GF-D8 (cell line): ENCODE data around the gene INTS6L.
"Not testable (repeated sequence)": the region's sequence is repeated elsewhere in the genome, so short reads cannot be mapped to it uniquely, and the experiment has no call there.

Source experiments
- DNase-seq: peaks from one replicate; lab custom pipeline; 2025; lab: John Stamatoyannopoulos, UW

Gene INTS6L

GRCh38 chrX:135528254-135528653 is 7.8 kb downstream of the INTS6L start:
- no peak for DNase-seq

DNA sequence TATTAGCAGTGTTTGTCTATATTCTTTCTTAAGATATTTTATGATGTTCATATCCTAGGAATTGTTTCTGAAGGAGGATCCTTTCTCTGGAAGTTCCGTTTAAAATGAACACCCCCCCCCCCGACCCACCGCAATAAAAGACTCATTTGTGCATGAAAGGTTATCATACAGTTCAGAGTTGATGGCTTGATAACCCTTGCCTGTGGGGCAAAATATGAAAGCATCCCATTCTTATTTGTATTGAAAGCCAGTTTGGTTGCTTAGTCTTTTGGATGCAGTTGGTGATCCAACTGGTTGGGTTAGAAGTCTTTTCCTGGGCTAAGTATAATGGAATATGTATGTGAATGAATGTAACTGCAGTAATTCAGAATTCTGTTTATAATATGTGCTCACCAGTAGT is 8.3 kb downstream of the INTS6L start:
- no peak for DNase-seq

DNA sequence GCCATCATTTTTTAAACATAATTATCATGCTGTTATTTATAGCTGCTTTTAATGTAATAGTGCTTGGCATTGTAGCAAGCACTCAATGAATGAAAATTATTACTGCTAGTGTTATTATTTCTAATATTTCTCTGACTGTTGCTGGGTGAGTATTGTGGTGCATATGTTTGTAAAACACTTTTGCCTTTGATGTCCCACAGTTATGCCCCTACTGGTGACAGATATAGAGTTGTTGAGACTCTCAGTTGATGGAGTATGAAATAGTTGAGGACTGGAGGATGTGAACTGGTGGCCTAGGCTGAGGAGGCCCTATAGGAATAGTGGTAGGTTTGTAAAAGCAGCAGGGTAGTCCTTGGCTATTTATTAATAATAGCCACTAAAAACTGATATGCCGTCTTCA is 9.6 kb downstream of the INTS6L start:
- DNase-seq: no peak

GRCh38 chrX:135531813-135532212 is 11.4 kb downstream of the INTS6L start:
- no peak for DNase-seq

- no peak for DNase-seq
Observed at GRCh38 chrX:135535077-135535940, 14.8 kb downstream of the INTS6L start.

DNA sequence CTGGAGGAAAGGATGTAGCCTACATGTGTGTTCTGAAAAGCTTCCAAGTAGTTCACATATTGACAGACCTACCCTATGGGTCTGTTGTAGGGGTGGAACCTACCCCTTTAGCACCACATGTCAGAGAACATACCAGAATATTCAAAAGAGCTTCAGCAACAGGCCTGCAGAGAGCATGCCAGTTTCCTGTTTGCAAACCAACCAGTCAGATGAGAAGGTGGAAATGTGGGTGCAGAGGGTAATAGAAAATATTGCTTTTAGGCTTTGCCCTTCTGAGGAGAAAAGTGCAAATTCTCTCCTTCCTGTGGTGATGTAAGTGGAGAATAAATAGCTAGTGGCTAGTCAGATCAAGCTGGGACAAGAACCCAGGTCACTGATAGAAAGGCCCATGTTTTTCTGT is 16.4 kb downstream of the INTS6L start:
- no peak for DNase-seq

GRCh38 chrX:135541351-135541750 is 20.9 kb downstream of the INTS6L start:
- no peak for DNase-seq

GRCh38 chrX:135543172-135543571 is 22.7 kb downstream of the INTS6L start:
- no peak for DNase-seq

DNA sequence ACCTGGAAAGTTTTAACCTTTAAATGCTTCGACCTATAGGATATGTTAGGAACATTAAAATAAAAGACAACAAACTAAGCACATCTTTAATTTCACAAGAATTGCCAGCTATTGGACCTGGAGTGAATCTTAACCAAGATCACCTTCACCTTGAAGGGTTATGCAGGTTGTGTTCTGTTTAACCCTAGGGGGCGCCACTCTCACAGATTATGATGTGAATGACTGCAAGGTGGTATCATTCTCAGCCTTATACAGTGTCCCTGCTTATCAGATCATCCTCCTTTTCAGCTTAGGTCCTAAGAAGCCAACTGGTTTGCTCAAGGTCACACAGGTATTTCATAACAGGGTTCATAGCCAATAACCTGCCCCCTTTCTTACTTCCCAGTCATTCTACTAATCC is 23.5 kb downstream of the INTS6L start:
- DNase-seq: no peak

- DNase-seq: no peak
Observed at GRCh38 chrX:135544338-135544948, 24.0 kb downstream of the INTS6L start.

DNA sequence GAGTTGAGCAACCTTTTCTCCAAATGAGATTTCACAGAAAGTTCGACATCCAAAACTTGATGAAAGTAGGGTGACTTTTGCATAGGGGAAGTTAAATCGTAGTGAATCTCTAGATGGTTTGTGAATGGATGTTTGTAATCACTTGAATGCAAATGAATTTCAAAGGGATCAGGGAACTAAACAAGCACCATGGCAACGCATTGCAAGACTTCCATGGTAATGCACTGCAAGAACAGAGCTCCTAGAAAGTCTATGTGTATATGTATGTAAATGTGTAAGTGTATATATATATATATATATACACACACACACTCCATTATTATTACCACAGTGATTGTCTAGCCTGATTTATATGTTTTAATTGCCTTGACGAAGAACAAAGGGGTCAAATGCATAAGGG is 27.3 kb downstream of the INTS6L start:
- DNase-seq: no peak

DNA sequence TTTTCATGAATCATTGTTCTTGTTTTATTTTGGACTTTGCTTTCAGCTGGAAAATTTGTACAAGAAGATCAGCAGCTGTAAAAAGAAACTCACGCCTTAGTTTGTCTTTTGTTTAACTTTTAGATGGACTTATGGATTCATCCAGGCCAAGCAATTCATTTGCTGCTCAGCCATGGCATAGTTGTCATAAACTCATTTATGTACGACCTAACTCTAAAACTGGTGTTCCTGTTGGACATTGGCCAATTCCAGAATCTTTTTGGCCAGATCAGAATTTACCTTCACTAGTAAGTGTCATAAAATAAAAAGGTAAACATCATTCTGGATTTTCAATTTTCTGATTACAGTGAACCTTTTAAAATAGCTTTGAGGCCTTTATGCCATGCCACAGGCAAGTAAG is 29.1 kb downstream of the INTS6L start:
- no peak for DNase-seq

DNA sequence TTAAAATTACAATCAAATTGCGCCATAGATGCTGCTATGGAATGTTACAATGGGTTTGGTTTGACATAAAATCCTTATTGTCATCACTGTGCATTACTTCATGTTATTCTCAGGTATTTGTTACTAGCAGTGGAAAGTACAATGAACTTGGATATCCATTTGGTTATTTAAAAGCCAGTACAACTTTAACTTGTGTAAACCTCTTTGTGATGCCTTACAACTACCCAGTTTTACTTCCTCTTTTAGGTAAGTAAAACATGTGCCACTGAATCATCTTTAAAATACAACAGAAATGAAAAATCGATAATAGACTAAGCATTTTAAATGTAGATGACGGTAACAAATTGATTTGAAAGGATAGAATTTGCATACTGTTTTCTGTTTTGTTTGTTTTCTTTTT is 35.6 kb downstream of the INTS6L start:
- DNase-seq: no peak

GRCh38 chrX:135557344-135557743 is 36.9 kb downstream of the INTS6L start:
- DNase-seq: no peak

DNA sequence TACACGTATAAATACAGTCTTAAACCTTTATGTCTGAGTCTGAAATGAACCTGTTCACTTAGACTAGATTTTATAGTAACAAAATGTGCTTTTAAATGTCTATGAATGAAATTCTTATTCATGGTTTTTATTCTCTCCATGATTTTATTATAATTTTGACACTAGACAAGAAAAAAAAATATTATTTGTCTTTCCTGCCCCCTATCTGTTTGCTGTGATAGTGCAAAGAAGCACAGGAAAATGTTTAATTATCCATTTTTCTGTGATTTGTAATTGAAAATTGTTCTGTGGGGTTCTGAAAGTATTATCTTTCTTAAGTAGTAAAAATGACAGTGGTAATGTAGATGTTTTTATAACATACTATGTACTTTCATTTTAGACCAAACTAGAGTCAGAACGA is 52.0 kb downstream of the INTS6L start:
- no peak for DNase-seq

- no peak for DNase-seq
Observed at GRCh38 chrX:135581496-135581895, 61.0 kb downstream of the INTS6L start.

DNA sequence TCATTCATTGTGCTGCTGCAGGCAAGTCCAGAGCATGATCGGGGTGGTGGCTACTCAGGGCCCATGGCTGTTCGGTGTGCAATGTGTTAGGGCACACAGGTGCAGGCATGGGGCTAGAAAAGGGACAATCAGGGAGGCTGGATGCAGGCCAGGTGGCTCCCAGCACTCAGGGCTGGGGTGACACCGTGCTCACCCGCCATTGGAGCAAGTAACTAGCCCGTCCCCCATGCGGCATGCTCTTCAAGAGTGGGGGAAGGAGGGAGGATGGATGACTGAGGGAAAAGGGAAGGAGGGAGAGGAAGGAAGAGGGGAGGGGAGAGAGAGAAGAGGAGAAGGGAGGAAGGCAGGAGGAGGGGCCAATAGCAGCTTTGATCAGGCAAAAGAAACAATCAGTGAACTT is 64.7 kb downstream of the INTS6L start:
- no peak for DNase-seq

DNA sequence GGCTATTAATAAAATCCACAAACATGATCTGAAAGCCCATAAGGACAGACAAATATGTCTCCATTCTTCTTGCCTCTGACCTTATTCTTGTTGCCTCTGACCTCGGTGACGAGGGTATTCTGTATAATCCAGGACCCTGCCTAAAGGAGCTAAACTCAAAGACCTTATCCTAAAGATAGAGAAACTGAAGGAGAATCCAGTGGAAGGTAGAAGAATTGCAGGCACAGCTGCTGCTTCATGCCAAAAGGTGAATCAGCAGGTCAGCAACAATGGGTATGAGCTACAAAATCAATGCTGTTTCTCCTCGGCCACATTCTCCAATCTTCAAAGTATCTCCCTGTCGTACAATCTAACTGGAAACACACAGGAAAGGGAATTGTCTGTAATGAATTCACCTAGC is 71.4 kb downstream of the INTS6L start:
- DNase-seq: no peak

DNA sequence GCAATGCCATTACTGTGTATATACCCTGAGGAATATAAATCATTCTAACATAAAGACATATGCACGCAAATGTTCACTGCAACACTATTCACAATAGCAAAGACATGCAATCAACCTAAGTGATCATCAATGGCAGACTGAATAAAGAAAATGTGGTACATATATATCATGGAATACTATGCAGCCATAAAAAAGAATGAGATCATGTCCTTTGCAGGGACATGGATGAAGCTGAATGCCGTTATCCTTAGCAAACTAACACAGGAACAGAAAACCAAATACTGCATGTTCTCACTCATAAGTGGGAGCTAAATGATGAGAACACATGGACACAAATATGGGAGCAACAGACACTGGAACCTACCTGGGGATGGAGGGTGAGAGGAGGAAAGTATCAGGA is 73.6 kb downstream of the INTS6L start:
- DNase-seq: not testable (repeated sequence)

DNA sequence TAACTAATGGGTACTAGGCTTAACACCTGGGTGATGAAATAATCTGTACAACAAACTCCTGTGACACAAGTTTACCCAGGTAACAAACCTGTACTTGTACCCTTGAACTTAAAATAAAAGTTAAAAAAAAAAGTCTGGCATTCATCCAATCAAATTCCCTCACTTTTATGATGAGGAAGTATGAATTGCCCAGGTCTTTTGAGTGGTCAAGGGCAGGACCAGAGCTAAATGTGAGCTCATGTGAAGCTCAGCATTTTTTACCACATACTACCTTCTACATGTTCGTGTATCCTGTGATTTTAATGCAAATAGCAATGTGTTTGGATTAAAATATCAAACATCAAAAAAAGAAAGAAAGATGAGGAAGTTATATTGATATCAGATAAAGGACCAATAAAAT is 74.0 kb downstream of the INTS6L start:
- not testable (repeated sequence) for DNase-seq

DNA sequence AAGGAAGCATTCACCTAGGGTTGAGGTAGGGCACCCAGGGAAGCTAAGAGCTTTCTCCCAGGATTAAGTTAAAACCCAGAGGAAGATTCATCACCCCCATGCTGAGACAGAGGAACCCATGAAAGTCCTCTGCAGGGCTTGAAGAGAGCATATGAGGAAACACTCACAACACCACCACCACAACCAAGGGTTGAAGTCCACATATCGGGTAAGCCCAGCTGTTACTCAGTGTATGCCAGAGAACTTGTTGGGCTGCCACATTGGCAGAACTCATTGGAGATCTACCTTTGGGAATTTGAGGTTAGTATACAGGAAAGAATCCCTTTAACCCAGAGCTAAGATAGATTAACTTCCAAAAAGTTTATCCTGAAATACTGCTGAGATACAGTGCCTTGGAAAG is 75.1 kb downstream of the INTS6L start:
- DNase-seq: no peak

- DNase-seq: no peak
Observed at GRCh38 chrX:135596495-135596894, 76.0 kb downstream of the INTS6L start.

- no peak for DNase-seq
Observed at GRCh38 chrX:135605906-135606305, 85.4 kb downstream of the INTS6L start.
